Measurements from ENCODE around the gene ULK2.

DNA sequence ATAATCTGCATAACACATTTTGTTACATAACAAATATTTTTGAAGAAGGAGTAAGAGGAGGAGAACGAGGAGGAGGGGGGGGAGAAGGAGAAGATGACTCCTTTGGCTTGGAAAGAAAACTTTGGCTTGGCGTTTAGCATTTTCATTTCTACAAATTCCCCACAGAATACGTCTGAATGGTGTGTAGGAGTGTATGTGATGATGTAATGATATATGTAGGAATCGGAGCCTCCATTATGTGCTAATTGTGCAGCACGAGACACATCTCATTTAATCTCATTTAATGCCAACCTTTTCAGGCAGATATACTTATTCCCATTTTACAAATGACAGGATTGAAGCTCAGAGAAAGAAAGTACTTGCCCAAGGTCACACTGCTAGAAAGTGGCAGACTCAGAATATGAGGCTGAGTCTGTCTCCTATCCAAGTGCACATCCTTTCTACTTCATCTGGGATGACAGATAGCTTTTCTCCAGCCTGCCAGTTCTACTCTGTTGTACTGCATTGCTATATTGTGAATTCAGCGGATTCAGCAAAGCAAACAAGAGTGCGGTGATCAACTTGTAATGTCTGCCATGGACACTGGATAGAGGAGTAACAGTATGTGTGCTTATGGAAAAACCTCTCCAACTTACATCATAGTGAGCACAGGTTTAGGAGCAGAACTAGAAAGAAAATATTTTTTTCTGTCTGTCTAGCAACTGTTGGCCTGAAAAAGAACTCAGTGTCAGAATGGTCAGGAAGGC lies 140.9 kb downstream of the ULK2 start:
- TF ChIP-seq, protein P1, sequence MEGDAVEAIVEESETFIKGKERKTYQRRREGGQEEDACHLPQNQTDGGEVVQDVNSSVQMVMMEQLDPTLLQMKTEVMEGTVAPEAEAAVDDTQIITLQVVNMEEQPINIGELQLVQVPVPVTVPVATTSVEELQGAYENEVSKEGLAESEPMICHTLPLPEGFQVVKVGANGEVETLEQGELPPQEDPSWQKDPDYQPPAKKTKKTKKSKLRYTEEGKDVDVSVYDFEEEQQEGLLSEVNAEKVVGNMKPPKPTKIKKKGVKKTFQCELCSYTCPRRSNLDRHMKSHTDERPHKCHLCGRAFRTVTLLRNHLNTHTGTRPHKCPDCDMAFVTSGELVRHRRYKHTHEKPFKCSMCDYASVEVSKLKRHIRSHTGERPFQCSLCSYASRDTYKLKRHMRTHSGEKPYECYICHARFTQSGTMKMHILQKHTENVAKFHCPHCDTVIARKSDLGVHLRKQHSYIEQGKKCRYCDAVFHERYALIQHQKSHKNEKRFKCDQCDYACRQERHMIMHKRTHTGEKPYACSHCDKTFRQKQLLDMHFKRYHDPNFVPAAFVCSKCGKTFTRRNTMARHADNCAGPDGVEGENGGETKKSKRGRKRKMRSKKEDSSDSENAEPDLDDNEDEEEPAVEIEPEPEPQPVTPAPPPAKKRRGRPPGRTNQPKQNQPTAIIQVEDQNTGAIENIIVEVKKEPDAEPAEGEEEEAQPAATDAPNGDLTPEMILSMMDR (IDR thresholded peaks at IDR 0.05) = no peak
- no peak for TF ChIP-seq POLR2A (IDR thresholded peaks at IDR 0.05)
